GM10266 (cell line): ENCODE data around the gene CYB5R2.

Source experiments
- DNase-seq: peaks from one replicate; pipeline ENCODE4 v3.0.0; 2012; ENCODE audit errors: extremely low spot score
- TF ChIP-seq, protein P1 (sequence below): IDR thresholded peaks from 2 replicates; pipeline ENCODE4 v1.5.1; 2012; ENCODE audit warnings: mild to moderate bottlenecking, low read depth; ENCODE audit not compliant: control insufficient read depth, insufficient read depth; ENCODE audit errors: missing control alignments

CYB5R2 gene

DNA sequence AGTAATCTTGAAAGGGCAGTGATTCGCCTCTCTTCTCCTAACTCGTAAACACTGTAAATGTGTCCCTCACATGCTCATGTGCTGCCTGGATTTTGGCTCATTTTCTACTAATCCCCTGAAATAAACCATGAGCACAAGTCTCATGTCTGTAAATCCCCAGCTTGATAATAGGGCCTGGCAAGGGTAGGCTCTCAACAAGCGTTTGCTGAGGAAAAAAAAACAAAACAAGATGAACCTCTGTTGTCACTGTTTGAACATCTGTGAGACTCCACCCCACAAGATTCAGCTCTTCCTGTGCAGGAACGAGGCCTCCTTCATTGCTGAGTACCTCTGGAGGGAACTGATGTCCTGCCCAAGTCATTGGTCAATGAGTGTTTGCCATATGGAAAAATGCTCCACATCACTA, 4.5 kb upstream of the CYB5R2 start:
- no peak for DNase-seq
- TF ChIP-seq, protein P1, sequence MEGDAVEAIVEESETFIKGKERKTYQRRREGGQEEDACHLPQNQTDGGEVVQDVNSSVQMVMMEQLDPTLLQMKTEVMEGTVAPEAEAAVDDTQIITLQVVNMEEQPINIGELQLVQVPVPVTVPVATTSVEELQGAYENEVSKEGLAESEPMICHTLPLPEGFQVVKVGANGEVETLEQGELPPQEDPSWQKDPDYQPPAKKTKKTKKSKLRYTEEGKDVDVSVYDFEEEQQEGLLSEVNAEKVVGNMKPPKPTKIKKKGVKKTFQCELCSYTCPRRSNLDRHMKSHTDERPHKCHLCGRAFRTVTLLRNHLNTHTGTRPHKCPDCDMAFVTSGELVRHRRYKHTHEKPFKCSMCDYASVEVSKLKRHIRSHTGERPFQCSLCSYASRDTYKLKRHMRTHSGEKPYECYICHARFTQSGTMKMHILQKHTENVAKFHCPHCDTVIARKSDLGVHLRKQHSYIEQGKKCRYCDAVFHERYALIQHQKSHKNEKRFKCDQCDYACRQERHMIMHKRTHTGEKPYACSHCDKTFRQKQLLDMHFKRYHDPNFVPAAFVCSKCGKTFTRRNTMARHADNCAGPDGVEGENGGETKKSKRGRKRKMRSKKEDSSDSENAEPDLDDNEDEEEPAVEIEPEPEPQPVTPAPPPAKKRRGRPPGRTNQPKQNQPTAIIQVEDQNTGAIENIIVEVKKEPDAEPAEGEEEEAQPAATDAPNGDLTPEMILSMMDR: no peak

DNA sequence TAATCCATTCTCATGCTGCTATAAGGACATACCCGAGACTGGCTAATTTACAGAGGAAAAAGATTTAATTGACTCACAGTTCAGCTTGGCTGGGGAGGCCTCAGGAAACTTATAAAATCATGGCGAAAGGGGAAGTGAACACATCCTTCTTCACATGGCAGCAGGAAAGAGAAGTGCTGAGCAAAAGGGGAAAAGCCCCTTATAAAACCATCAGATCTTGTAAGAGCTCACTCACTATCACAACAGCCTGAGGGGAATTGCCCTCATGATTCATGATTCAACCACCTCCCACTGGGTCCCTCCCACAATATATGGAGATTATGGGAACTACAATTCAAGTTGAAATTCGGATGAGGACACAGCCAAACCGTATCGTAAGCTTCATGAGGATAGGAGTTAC, 3.8 kb upstream of the CYB5R2 start:
- DNase-seq: no peak
- TF ChIP-seq, protein P1: no peak

DNA sequence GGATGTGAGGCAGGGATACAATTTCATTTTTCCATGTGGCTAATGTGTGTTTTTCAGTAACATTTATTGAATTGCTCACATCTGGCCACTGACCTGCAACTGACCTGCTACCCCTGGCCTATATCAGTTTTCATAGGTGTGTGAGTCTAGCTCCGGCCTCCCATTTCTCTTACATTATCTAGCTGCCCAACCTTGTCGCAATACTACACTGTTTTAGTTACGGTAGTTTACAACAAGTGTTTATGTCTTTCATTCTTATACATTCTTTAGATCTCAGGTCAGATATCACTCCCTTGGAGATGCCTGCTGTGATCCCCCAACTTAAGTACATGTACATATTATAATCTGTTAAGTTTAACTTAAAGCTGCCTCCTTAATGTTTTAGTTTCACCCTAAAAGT, 2.3 kb upstream of the CYB5R2 start:
- no peak for DNase-seq

DNA sequence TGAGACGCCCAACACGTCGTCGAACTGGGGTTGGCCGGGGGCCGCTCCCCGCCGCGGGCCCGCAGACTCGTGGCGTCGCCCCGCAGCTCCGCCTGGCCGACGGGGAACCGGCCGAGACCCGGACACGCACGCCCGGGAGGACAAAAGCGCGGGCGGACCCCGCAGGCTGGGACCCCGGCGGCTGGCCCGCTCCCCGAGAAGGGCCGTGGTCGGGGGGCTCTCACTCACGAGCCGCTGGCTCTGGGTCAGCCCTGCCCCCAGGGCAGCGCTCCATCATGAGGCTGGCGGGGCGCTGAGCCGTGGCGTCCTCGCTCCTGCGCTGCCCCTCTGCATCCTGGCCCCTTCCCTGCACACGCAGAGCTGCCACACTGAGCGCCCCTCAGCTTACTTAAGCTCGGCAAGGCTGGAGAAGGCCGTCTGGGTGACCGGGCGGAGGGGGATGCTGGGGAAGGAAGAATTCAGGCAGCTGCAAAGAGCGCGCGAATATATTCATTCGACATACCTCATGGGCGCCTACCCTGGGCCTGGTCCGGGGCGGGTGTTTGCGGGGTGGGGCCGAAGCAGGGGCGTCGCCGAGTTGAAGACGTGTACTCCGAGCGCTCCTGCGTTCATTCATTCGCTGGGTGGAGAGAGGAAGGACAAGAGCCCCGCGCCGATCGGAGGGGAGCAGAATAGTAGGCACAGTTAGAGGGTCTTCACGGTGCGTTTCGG, 579 bp upstream of the CYB5R2 start:
- DNase-seq: peak; percentile 27
- TF ChIP-seq, protein P1: no peak

More for the DNA sequence above, 2.3 kb upstream of the CYB5R2 start:
- TF ChIP-seq, protein P1: no peak

DNA sequence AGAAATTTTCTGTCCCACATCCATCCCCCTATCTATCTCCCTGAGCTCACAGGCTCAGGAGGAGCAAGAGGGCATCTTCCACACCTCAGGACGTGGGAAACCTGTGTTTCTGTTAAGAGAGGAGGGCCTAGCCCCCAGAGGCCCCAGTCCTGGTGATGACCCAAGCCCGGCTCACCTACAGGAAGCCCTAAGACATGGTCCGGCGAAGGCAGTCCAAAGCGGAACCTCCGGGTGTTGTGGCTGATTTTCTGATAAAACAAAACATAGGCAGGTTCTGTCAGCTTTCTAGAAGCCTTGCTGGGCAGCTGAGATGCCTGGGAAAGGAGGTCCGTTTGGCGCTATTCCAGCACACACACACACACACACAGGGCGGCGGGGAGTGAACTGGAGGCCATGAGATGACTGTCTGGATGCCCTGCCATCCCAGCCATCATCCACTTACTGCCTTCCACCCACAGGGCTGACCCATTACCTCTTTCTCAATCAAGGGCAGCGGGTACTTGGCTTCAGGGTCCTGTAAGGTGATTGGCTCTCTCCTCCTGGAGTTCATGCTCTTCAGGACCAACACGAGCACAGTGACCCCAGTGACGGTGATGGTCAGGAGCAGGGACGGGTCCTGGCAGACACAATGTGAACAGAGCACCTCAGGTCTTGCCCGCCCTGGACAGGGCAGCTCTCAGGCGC, 882 bp downstream of the CYB5R2 start:
- peak; percentile 25 for DNase-seq
- TF ChIP-seq, protein P1: no peak

DNA sequence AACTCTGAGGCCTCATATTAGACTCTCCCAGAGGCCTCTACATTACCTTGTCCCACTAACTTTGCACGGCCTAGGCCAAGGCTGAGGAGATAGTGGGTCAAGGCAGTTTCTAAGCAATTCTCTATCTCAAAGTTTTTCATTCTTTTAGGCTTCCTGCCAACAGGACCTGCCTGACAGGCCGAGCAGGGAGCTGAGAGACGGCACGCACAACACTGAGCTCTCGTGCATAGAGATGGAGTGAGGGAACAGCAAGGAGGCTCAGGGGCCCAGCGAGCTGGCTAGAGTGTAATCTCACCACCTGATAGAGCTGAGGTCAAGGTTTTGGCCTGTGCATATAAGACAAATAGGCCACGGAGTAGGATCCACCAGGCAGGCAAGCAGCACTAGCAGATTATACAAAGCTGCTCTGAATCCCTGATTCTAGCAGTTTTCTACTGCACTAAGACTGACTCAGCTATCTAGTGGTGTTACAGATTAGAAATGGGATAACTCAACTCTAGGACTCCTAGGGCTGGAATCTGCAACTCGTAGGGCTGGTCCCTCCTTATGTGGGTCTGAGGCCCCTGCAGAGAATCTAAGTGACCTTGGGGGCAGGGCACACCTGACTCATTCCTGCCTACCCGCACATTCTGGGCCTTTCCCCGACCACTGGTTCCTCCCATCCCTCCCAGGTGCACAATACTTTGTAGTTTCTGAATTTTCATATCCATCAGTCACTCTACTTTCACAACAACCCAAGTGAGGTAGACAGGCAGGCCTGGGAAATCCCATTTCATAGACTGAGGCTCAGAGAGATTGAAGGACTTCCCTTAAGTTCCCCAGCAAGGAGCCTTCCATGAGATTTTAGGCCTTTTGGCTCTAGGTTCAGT, 1.7 kb downstream of the CYB5R2 start:
- TF ChIP-seq, protein P1: no peak
- DNase-seq: peak; percentile 76
